Stimulated activated naive CD4-positive, alpha-beta T cell (primary cell): ENCODE measurements around the gene MED17.

Experiments used
- DNase-seq, 6 experiments: peaks; one replicate each; lab custom pipeline; 2025; lab: John Stamatoyannopoulos, UW

The MED17 gene

GRCh38 chr11:93817426-93818348 is 33.6 kb downstream of the MED17 start:
- no peak for DNase-seq

- no peak for DNase-seq
These were observed 36.0 kb downstream of the MED17 start for GRCh38 chr11:93819966-93820695.

- no peak for DNase-seq
These were observed 36.8 kb downstream of the MED17 start for GRCh38 chr11:93820847-93821246.

- DNase-seq, result no peak
These were observed 37.5 kb downstream of the MED17 start for GRCh38 chr11:93821617-93822016.

- no peak for DNase-seq
These were observed 38.3 kb downstream of the MED17 start for GRCh38 chr11:93822359-93822758.

- no peak for DNase-seq
These were observed 39.1 kb downstream of the MED17 start for GRCh38 chr11:93823210-93823609.

- no peak for DNase-seq
These were observed 43.3 kb downstream of the MED17 start for GRCh38 chr11:93827363-93827762.

- no peak for DNase-seq
These were observed 45.5 kb downstream of the MED17 start for GRCh38 chr11:93829598-93829997.

- DNase-seq, result no peak
These were observed 47.5 kb downstream of the MED17 start for GRCh38 chr11:93831343-93832127.

GRCh38 chr11:93832780-93833179 is 48.7 kb downstream of the MED17 start:
- no peak for DNase-seq

GRCh38 chr11:93838967-93839366 is 54.9 kb downstream of the MED17 start:
- no peak for DNase-seq

GRCh38 chr11:93840180-93840579 is 56.1 kb downstream of the MED17 start:
- no peak for DNase-seq

GRCh38 chr11:93840981-93841380 is 56.9 kb downstream of the MED17 start:
- no peak for DNase-seq

GRCh38 chr11:93841446-93841845 is 57.4 kb downstream of the MED17 start:
- no peak for DNase-seq

GRCh38 chr11:93842034-93842433 is 58.0 kb downstream of the MED17 start:
- no peak for DNase-seq

- DNase-seq, result no peak
These were observed 58.4 kb downstream of the MED17 start for GRCh38 chr11:93842461-93842860.

- no peak for DNase-seq
These were observed 59.8 kb downstream of the MED17 start for GRCh38 chr11:93843906-93844305.

GRCh38 chr11:93844568-93844967 is 60.5 kb downstream of the MED17 start:
- no peak for DNase-seq

- DNase-seq, result no peak
These were observed 61.4 kb downstream of the MED17 start for GRCh38 chr11:93845181-93846092.

- no peak for DNase-seq
These were observed 62.3 kb downstream of the MED17 start for GRCh38 chr11:93846411-93846810.

GRCh38 chr11:93849201-93849600 is 65.1 kb downstream of the MED17 start:
- no peak for DNase-seq
